VCaP (cell line): ENCODE measurements around the gene NAP1L1.

ENCODE experiments used
- H3K27ac ChIP-seq: fragments of 450-650 bp; 2 replicates; pipeline ENCODE4 v1.5.1; 2017
- TF ChIP-seq, protein P1 (sequence below): fragments of 450-650 bp; conservative IDR thresholded peaks from 2 replicates; pipeline ENCODE4 v1.5.1; 2017; ENCODE audit warnings: mild to moderate bottlenecking, moderate library complexity

The NAP1L1 gene

DNA sequence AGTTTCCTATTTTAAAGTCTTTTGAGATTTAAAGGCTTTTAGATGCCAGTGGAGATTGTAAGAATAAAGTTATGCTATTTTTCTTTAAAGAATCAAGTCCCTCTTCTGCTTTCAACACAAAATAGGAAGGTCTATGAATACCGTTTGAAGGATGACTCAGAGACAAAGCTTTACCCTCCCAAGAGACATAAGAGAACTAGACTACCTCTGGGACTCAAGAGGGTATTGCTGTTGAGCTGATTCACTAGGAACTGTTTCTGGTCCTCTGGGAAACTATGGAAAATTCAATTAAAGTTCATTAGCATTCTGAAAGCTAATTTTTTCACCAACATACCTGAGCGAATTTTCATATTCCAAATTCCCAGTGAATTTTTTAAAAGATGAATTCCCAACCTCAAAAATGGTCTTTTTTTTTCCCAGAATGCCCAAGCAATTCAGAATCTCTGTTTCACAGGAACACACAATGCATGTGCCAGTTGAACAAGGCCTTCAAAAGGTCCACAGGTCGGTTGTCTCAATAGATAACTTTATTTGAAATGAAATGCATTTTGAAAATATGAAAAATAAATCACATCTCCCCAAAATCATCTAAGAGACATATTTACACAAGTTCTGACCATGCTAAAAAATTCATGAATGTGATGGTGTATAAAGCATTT lies 59.4 kb downstream of the NAP1L1 start:
- TF ChIP-seq, protein P1, sequence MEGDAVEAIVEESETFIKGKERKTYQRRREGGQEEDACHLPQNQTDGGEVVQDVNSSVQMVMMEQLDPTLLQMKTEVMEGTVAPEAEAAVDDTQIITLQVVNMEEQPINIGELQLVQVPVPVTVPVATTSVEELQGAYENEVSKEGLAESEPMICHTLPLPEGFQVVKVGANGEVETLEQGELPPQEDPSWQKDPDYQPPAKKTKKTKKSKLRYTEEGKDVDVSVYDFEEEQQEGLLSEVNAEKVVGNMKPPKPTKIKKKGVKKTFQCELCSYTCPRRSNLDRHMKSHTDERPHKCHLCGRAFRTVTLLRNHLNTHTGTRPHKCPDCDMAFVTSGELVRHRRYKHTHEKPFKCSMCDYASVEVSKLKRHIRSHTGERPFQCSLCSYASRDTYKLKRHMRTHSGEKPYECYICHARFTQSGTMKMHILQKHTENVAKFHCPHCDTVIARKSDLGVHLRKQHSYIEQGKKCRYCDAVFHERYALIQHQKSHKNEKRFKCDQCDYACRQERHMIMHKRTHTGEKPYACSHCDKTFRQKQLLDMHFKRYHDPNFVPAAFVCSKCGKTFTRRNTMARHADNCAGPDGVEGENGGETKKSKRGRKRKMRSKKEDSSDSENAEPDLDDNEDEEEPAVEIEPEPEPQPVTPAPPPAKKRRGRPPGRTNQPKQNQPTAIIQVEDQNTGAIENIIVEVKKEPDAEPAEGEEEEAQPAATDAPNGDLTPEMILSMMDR = no peak
- no peak overlapping the region for H3K27ac ChIP-seq

DNA sequence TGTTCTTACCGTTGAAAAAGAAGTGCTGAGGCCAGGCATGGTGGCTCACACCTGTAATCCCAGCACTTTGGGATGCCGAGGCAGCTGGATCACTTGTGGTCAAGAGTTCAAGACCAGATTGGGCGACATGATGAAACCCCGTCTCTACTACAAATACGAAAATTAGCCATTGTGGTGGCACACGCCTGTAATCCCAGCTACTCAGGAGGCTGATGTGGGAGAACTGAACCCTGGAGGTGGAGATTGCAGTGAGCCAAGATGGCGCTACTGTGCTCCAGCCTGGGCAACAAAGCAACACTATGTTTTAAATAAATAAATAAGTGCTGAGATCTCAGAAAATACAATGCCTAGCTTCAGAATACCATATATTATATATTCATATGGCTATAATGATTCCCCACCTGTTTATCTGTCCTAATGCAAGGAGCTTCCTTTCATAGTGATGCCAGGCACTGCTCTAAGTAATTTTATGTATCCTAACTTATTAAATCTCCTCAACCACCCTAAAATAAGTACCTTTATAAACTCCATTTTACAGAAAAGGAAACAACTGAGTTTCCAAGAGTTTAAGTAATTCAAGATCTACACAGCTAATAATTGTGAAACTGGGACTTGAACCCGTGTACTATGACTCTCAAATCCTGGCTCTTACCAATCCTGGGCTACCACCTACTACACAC lies 60.2 kb downstream of the NAP1L1 start:
- TF ChIP-seq, protein P1 = no peak
- H3K27ac ChIP-seq = no peak overlapping the region

DNA sequence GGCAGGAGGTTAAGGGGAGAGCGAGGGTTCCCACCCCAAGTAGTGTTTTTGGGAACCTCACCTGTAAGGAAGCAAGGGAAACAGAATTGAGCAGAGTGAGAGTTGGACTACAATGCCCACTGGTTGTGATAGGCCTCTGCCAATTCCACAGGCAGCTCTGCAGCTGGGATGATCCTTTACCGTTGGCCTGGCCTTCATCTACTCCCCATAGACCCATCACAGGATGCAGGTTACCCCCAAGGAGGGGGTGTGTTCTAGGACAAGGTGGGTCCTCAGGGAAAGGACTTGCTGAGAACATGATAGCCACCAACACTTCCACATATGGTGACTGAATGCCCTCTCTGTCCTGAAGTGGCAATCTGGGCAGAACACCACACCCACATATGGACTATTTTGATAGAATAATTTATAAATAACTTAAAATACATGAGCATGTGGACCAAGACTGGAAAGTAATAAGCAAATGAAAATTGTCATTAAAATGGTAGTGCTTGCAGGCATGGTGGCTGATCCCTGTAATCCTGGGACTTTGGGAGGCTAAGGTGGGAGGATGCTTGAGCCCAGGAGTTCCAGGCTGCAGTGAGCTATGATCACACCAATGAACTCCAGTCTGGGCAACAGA lies 61.3 kb downstream of the NAP1L1 start:
- no peak overlapping the region for H3K27ac ChIP-seq
- TF ChIP-seq, protein P1 = no peak

DNA sequence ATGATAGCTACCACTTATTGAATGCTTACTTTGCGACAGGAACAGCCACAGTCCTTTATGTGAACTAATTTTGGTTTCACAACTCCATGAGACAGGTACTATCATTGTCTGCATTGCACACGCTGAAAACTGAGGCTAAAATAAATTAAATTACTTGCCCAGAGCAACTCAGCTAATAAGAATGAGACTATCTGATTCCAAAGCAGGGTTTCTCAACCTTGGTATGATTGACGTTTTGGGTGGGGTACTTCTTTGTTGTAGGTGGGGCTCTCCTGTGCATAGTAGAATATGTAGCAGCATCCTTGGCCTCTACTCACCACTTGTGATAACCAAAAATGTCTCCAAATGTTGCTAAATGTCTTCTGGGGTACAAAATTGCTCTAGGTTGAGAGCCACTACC lies 62.0 kb downstream of the NAP1L1 start:
- no peak overlapping the region for H3K27ac ChIP-seq

DNA sequence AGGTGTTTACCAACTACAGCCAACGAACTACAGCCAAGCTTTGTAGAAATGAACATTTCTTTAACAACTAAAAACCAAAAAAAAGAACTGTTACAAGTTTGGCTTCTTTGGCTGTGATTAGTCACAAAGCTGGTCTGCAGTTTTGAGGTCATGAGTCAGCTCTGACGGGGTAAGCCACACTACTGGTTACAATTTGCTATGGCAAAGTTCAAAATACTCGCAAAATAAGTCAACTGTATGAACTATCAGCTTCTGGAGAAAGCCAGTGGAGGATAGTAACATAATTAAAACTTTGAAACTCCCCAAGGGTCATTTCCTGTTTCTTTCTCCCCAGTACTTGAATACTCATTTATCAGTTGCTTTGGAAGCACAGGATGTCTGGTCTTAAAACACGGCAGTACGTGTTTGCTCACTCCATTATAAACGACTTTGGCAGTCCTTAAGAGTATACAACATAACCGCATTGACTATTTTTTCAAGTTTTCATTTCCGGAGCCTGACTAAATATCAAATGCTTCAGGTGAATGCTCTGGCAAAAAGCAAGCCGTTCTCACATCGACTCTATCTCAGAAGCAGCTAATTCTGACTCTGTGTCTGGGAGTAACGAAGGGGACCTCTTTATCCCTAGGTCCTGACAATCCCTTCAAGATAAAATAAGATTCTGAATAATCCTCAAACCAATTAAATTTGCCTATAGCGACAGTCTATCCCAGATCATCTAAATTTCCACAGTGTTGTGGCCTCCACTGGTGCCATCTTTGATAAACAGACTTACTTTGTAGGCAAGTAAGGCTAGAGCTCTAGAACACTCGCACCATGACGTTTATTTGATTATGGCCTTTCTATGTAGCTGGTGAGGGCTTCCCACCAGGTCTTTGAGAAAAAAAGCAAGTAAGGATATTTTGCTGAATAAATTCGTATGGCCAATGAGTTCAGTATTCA lies 63.5 kb downstream of the NAP1L1 start:
- TF ChIP-seq, protein P1 = no peak
- peak overlapping the region; percentile 43 for H3K27ac ChIP-seq

More for the DNA sequence above, 62.0 kb downstream of the NAP1L1 start:
- TF ChIP-seq, protein P1 = no peak

GRCh38 chr12:76020281-76020680 lies 64.2 kb downstream of the NAP1L1 start:
- H3K27ac ChIP-seq = peak overlapping the region; percentile 43
- TF ChIP-seq, protein P1 = no peak
